ENCODE data around the gene LMO7. TPM values are rescaled to one million over a fixed set of nuclear protein-coding genes. Genes with fewer than 3 reads are reported as not detected.
"Not testable (repeated sequence)": the region's sequence is repeated elsewhere in the genome, so short reads cannot be mapped to it uniquely, and the experiment has no call there.

LMO7 gene
- total RNA-seq, 1 experiment from 2014 or later = 123 TPM

DNA sequence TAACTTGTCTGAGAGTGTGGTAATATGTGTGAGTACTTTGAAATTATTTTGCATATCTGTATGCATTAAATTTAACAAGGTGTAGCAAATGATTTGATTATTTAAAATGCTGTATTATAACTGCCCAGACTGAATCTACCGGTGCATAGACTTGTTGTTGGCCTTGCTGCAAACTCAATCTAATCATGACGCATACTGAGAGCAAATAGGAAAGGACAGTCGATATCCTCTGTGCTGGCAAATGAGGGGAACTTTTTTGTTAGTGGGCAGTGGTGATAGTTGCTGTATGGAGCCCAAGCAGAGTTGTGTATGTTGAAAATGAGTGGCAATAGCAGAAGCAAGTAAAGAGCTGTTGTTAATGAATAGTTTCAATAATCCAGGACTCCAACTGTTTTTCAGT, 127.4 kb downstream of the LMO7 start:
- Histone ChIP-seq H3K4me3 (no peak overlapping the region), H3K36me3 (peaks cover 10% of the 10 kb centered on the region; the same call in 1 of the 2 replicates), H3K27ac (no peak overlapping the region), H3K27me3 (replicated peaks) (no peaks in the 10 kb centered on the region), H3K9me3 (replicated peaks) (no peaks in the 10 kb centered on the region), H3K4me1 (replicated peaks) (peaks cover 18% of the 10 kb centered on the region)
- DNase-seq (ENCODE audit: low read depth in 1 of 2, low spot score in 2 of 2) = no peak

DNA sequence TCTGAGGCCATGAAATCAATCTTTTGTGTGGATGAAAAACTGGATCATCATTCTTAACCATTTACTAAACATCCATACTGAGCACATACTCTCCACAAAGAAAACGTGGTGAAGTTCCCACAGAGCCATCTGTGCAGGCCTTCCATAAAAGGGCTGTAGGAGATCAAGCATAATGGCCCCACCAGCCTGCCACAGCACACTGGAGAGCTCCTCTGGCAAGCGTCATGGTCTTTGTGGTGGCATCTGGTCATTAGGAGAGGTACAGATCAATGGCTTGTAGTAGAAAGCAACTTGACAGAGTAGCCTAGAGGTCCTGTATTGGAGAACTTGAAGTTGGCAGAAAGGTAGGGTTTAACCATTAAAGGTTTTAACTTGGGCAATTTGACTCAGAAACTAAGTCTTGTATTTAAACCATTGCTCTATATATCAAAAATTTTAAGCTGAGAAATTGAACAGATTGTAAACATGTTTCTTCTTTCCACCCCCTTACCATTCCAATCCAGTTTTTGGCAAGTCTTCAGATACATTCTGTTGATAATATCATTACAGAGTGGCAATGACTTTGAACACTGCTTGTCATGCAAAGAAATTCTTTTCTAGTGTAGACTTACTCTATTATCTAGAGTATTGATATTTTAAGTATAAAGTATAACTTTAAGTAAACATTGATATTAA, 128.3 kb downstream of the LMO7 start:
- DNase-seq (ENCODE audit: low read depth in 1 of 2, low spot score in 2 of 2) = no peak
- H3K27ac ChIP-seq = no peak overlapping the region
- H3K4me1 ChIP-seq (replicated peaks) = peaks cover 22% of the 10 kb centered on the region

DNA sequence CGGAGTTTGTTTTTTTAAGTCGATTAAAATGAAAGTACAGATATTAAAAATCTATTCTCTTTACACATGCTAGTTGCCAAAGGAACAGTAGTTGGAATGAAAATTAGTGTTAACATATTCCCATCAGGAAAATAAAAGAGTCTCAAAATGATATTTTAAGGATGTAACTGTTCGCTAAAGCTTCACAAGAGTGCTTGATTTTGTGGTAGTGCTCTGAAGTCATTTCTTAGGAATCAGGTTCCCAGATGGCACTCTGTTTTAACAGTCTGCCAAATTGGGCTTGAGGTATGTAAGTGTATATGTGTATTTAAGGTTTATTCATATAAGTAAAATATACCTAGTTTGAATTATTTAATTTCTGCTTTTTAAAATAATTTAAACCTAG, 128.8 kb downstream of the LMO7 start:
- Histone ChIP-seq H3K27ac (no peak overlapping the region), H3K9me3 (replicated peaks) (no peaks in the 10 kb centered on the region), H3K4me1 (replicated peaks) (peaks cover 22% of the 10 kb centered on the region), H3K36me3 (peaks cover 10% of the 10 kb centered on the region; the same call in 1 of the 2 replicates), H3K4me3 (no peak overlapping the region), H3K27me3 (replicated peaks) (no peaks in the 10 kb centered on the region)
- no peak for DNase-seq (ENCODE audit: low read depth in 1 of 2, low spot score in 2 of 2)

More for the DNA sequence above, 128.3 kb downstream of the LMO7 start:
- Histone ChIP-seq H3K4me3 (no peak overlapping the region), H3K9me3 (replicated peaks) (no peaks in the 10 kb centered on the region), H3K27me3 (replicated peaks) (no peaks in the 10 kb centered on the region), H3K36me3 (peaks cover 10% of the 10 kb centered on the region; the same call in 1 of the 2 replicates)

DNA sequence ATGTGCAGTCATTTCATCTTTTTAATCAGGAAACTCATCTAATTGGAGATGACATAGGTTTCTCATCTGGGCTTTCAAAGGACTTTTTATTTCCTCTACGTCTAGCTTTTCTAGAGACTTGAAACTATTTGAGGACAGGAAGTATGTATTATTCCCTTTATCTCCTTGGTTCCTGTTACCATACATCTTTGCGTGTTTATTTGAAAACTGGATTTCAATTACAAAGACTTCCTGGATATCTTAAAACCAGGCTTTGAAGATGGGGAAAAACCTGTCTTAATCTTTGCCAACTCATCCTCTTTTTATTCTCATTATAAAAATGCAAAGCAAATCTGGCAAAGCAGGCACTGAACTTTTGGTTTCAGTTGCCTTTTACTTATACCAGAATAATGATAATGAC, 130.5 kb downstream of the LMO7 start:
- Histone ChIP-seq H3K36me3 (peaks cover 10% of the 10 kb centered on the region; the same call in 1 of the 2 replicates), H3K27ac (no peak overlapping the region), H3K27me3 (replicated peaks) (no peaks in the 10 kb centered on the region), H3K9me3 (replicated peaks) (no peaks in the 10 kb centered on the region), H3K4me3 (no peak overlapping the region), H3K4me1 (replicated peaks) (peaks cover 25% of the 10 kb centered on the region)
- no peak for DNase-seq (ENCODE audit: low read depth in 1 of 2, low spot score in 2 of 2)

DNA sequence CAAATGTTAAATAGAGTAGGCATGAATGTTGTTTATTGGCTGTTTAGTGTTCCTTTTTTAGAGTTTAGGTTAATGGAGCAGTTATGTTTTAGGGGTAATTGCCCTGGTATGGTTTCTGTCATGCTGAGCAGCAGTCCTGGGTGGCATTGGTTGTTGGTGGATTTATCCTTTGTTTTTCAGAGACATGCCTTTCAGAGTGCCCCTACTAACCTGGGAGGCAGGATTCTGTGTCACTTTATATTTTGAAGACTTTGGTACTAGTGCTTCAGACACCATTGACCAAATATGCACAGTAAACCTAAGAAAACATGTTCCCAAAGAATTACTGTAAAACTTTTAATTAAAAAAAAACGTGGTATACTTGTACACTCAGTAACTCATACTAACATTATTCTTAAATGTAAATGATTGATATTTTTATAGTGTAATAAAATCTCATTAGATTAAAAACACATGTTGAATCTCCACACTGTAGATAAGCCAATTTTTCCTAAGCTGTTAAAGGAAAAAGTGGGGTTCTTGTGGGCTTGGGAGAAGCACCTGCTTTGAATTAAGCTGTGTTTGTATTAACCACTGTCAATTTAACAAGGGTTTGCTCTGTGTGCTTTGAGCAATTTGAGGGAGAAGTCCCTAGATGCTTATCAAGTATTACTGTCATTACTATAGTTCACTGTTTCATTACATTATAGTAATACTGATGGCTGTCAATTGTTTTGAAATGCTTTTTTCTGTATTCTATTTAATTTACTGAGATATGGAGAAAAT, 133.2 kb downstream of the LMO7 start:
- Histone ChIP-seq H3K27ac (no peak overlapping the region), H3K4me3 (no peak overlapping the region)
- DNase-seq (ENCODE audit: low read depth in 1 of 2, low spot score in 2 of 2) = no peak

DNA sequence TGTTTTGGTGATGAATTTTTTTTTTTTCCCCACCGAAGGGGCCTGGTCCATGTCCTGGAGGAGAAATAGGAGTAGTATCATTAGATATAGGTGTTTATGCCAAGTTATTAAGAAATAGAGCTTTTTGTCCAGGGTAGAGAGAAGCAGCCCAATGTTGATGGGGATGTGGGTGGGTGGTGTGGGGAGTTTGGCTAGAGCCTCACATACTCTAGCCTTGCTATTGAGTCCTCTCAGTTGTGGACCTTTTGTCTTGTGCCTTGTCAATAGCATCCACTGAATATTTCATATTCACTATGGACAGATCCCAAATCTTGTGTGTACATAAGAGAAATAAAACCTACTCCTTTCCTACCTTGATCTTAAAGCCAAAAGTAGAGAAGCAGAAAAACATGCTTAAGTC, 134.0 kb downstream of the LMO7 start:
- Histone ChIP-seq H3K36me3 (0 out of 2 replicates have a peak, but pooled peaks cover 5% of the 10 kb centered on the region), H3K27me3 (replicated peaks) (no peaks in the 10 kb centered on the region), H3K4me1 (replicated peaks) (peaks cover 28% of the 10 kb centered on the region), H3K4me3 (no peak overlapping the region), H3K27ac (no peak overlapping the region), H3K9me3 (replicated peaks) (no peaks in the 10 kb centered on the region)
- DNase-seq (ENCODE audit: low read depth in 1 of 2, low spot score in 2 of 2) = no peak

More for the DNA sequence above, 133.2 kb downstream of the LMO7 start:
- Histone ChIP-seq H3K27me3 (replicated peaks) (no peaks in the 10 kb centered on the region), H3K4me1 (replicated peaks) (peaks cover 28% of the 10 kb centered on the region), H3K36me3 (0 out of 2 replicates have a peak, but pooled peaks cover 5% of the 10 kb centered on the region), H3K9me3 (replicated peaks) (no peaks in the 10 kb centered on the region)

DNA sequence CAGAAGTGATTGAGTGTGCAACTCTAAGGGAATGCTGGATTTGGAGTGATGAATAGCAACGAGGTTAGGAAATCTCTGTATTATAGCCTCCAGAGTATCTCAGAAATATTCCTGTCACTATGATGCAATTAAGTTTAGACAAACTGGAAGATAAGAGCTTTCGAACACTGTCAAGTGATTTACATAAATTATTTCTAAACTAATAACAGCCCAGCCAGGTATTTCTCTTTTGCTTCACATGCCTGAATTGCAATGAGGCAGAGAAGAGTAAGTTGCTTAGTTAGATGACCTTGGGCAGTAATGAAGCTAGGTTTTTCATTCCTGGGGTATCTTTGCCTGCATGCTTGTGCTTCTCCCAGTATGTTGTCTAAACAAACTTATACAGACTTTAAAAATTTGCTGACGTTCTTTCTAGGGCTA, 134.5 kb downstream of the LMO7 start:
- H3K27me3 ChIP-seq (replicated peaks) = no peaks in the 10 kb centered on the region
- no peak overlapping the region for H3K4me3 ChIP-seq
- 0 out of 2 replicates have a peak overlapping the region, but pooled peaks have one; percentile 30 for H3K27ac ChIP-seq
- peaks cover 5% of the 10 kb centered on the region; the same call in 1 of the 2 replicates for H3K36me3 ChIP-seq
- no peak for DNase-seq (ENCODE audit: low read depth in 1 of 2, low spot score in 2 of 2)
- peaks cover 28% of the 10 kb centered on the region for H3K4me1 ChIP-seq (replicated peaks)
- no peaks in the 10 kb centered on the region for H3K9me3 ChIP-seq (replicated peaks)

DNA sequence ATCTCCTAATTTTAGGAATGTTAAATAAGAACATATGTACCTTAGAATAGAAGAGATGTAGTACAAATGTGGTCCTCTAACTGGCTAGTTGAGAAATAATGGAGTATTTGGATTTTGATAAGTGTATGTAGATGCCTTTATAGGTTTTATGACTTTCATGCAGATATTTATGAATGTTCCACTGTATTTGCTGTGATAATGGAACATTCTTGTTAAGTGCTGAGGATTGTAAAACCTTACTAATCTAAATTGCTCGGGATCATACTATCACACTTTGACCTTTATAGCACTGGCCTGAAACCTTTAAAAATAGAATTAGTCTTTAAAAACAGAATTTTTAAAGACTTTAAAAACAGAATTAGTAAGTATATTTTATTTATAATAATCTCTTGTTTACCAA, 135.1 kb downstream of the LMO7 start:
- H3K4me3 ChIP-seq = no peak overlapping the region
- peaks cover 5% of the 10 kb centered on the region; the same call in 1 of the 2 replicates for H3K36me3 ChIP-seq
- H3K4me1 ChIP-seq (replicated peaks) = peaks cover 28% of the 10 kb centered on the region
- no peaks in the 10 kb centered on the region for H3K9me3 ChIP-seq (replicated peaks)
- no peaks in the 10 kb centered on the region for H3K27me3 ChIP-seq (replicated peaks)
- 0 out of 2 replicates have a peak overlapping the region, but pooled peaks have one; percentile 30 for H3K27ac ChIP-seq
- no peak for DNase-seq (ENCODE audit: low read depth in 1 of 2, low spot score in 2 of 2)

DNA sequence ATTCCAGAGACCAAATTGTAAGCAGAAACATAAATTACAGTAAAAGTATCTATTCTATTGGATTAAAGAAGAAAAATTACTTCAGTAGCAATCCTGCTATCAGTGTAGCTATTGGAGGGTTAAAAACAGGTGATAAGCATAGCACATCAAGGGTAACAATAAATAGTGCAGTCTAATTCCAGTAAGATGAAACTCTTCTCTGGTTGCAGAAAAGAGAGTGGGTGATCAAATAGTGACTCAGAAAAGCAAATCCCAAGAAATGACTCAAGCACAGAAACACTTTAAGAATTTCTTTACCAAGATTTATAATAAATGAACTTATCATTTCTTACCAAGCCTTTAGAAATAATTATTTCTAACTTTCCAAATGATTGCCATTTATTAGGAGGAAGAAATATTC, 135.7 kb downstream of the LMO7 start:
- DNase-seq (ENCODE audit: low read depth in 1 of 2, low spot score in 2 of 2) = peak in 1 of 2 experiments; percentile 37
- Histone ChIP-seq H3K36me3 (peaks cover 5% of the 10 kb centered on the region; the same call in 1 of the 2 replicates), H3K27me3 (replicated peaks) (no peaks in the 10 kb centered on the region), H3K27ac (peak overlapping the region; percentile 91), H3K9me3 (replicated peaks) (no peaks in the 10 kb centered on the region), H3K4me3 (no peak overlapping the region), H3K4me1 (replicated peaks) (peaks cover 28% of the 10 kb centered on the region)

DNA sequence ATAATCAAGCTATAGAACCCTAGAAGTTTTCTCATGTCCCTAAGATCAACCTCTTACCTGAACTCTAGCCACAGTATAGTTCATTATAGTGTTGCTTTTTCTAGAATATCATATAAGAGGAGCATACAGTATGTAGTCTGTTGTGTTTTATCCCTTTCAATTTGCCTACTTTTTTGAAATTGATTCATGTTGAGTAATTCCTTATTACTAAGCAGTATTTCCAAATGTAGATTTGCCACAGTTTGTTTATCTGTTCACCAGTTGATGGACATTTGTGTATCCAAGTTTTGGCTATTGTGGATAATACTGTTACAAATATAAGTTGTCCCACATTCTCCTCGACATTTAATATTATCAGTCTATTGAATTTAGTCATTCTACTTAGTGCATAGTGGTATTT, 138.0 kb downstream of the LMO7 start:
- no peak overlapping the region for H3K4me3 ChIP-seq
- no peaks in the 10 kb centered on the region for H3K27me3 ChIP-seq (replicated peaks)
- no peak for DNase-seq (ENCODE audit: low read depth in 1 of 2, low spot score in 2 of 2)
- H3K4me1 ChIP-seq (replicated peaks) = peaks cover 25% of the 10 kb centered on the region
- no peaks in the 10 kb centered on the region for H3K9me3 ChIP-seq (replicated peaks)
- H3K36me3 ChIP-seq = peaks cover 13% of the 10 kb centered on the region
- H3K27ac ChIP-seq = no peak overlapping the region

DNA sequence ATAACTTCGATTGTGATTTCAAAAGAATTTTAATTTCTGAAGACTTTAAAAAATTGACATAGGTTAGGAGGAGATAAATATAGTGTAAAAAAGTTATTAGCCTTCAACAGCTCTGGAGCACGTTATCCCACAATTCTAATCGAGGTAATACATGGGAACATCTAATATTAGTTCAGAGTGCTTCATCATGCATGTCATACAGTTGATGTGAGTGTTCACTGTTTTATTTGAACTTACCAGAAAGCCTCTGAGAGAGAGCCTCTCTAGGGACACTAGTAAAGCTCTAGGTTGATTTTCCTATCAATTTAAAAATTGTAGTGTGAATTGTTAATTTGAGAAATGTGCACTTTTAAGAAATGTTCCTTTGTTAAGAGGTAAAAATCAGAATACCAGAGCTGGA, 140.4 kb downstream of the LMO7 start:
- Histone ChIP-seq H3K27me3 (replicated peaks) (no peaks in the 10 kb centered on the region), H3K4me1 (replicated peaks) (peaks cover 13% of the 10 kb centered on the region), H3K27ac (no peak overlapping the region), H3K4me3 (no peak overlapping the region), H3K36me3 (peaks cover 16% of the 10 kb centered on the region), H3K9me3 (replicated peaks) (no peaks in the 10 kb centered on the region)
- no peak for DNase-seq (ENCODE audit: low read depth in 1 of 2, low spot score in 2 of 2)

DNA sequence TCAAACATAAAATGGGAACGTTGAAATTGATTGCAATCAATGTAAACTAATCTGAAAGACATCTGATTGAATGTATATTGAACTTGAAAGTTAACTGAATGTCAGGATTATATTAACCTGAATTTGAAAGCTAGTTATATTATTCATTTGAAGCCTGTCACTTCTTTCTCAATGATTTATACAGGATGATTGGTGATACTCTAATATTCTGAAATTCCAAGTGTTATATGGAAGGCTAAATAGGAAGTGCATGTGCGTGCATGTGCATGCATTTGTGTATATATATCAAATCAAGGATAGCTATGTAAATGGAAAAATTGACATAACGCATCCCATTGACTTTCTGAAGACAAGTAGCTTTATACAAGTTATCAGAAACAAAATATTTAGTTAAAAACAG, 143.3 kb downstream of the LMO7 start:
- Histone ChIP-seq H3K4me1 (replicated peaks) (no peaks in the 10 kb centered on the region), H3K4me3 (no peak overlapping the region), H3K27me3 (replicated peaks) (no peaks in the 10 kb centered on the region), H3K9me3 (replicated peaks) (no peaks in the 10 kb centered on the region), H3K27ac (no peak overlapping the region), H3K36me3 (peaks cover 17% of the 10 kb centered on the region)
- DNase-seq (ENCODE audit: low read depth in 1 of 2, low spot score in 2 of 2) = no peak

DNA sequence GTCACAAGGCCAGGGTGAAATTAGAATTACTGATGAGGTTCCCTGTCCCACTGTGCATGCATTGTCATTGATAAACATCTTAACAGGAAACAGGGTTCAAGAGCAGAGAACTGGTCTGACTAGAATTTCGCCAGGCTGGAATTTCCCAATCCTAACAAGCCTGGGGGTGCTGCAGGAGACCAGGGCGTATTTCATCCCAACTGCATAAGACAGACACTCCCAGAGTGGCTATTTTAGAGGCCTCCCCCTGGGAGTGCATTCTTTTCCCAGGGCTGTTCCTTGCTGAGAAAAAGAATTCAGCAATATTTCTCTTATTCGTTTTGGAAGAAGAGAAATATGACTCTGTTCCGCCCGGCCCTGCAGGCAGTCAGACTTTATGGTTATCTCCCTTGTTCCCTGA, 144.0 kb downstream of the LMO7 start:
- H3K4me1 ChIP-seq (replicated peaks); H3K27ac ChIP-seq; DNase-seq (ENCODE audit: low read depth in 1 of 2, low spot score in 2 of 2); H3K4me3 ChIP-seq; H3K27me3 ChIP-seq (replicated peaks); H3K9me3 ChIP-seq (replicated peaks): not testable (repeated sequence)
- H3K36me3 ChIP-seq = peaks cover 17% of the 10 kb centered on the region

DNA sequence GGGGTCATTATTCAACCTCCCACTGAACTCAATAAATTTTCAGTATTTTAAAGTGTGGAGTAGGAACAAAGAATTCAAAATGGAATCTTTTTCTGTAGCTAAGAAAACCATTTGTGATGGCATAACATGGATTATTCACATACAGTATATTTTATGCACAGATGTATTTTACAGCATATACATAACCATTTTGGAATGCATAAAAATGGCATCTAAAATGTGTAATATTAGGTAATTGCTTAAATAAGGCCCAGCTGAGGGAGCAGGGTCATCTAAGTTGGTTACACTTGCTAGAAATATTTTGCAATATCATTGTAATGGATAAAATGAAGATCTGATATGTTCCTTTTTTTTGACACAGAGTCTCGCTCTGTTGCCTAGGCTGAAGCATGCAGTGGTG, 146.9 kb downstream of the LMO7 start:
- Histone ChIP-seq H3K4me1 (replicated peaks) (peaks cover 11% of the 10 kb centered on the region), H3K4me3 (no peak overlapping the region), H3K27ac (no peak overlapping the region), H3K9me3 (replicated peaks) (no peaks in the 10 kb centered on the region), H3K27me3 (replicated peaks) (no peaks in the 10 kb centered on the region), H3K36me3 (peaks cover 17% of the 10 kb centered on the region)
- DNase-seq (ENCODE audit: low read depth in 1 of 2, low spot score in 2 of 2) = no peak

Data from SJSA1 (cell line).